COLO668 (cell line): ENCODE results near the gene PRRT1.
"Not testable (repeated sequence)": the region's sequence is repeated elsewhere in the genome, so short reads cannot be mapped to it uniquely, and the experiment has no call there.

Source experiments
- DNase-seq: peaks from one replicate; lab custom pipeline; 2025; ENCODE audit not compliant: unreplicated experiment; lab: John Stamatoyannopoulos, UW

PRRT1 gene

DNA sequence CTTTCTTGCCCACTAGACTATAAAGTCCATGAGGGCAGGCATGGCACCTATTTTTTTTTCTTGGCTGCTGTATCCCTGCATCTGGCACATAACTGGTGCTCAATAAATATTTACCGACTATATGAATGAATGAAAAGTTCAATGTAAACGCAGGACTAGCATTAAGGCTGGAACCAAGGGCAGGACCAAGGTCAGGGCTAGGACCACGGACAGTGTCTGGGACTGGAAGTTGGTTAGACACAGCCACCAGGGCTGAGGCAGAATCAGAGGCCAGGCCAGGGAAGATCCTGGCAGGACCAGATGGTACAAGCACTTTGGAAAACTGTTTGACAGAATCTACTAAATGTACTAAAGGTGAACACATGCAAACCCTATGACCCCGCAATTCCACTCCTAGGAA, 46.3 kb downstream of the PRRT1 start:
- no peak for DNase-seq

DNA sequence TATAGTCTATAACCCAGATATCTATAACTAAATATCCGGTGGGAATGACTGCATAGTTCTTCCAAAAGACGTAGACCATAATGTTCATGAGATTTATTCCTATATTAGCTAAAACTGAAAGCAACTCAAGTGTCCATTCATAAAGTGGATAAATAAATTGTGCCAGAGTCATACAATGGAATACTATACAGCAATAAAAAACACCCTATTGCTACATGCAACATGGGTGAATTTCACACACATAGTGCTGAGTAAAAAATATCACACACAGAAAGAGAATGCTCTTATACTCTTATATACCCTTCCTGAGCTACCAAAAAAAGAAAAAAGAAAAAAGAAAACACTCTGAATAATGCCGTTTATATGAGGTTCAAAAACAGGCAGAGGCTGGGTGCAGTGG, 49.5 kb downstream of the PRRT1 start:
- no peak for DNase-seq

DNA sequence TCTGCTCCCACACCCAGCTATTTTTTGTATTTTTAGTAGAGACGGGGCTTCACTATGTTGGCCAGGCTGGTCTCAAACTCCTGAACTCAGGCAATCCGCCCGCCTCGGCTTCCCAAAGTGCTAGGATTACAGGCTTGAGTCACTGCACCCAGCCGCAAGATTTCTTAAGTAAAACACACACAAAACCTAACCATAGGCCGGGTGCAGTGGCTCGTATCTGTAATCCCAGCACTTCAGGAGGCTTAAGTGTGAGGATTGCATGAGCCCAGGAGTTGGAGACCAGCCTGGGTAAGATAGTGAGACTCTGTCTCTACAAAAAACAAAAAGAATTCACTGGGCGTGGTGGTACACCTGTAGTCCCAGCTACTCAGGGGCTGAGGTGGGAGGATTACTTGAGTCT, 51.5 kb downstream of the PRRT1 start:
- DNase-seq: not testable (repeated sequence)
